Islet precursor cell (in vitro differentiated cells): Measurements from ENCODE around the gene LRRC23.

Experiments
- DNase-seq: peaks from one replicate; pipeline ENCODE4 v3.0.0-alpha.2; 2018

The LRRC23 gene

DNA sequence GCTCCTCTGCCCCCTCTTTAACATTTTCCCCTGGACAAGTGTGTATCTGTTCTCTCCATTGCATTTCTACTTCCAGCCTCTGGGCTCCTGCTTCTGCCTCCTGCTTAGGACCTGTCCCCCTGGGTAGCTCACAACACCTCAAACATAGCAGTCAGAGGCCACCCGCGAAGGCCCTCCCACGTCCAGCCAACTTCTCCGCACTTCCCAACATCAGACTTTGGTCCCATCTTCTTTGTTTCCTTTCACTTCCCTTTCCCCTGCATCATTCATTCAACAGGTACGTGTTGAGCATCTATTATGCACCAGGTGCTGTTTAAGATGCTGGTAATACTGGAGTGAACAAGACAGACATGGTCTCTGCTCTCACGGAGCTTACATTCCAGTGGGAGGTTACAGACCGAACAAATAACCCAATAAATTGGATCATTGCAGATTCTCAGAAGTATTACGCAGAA lies 42.3 kb downstream of the LRRC23 start:
- no peak for DNase-seq

DNA sequence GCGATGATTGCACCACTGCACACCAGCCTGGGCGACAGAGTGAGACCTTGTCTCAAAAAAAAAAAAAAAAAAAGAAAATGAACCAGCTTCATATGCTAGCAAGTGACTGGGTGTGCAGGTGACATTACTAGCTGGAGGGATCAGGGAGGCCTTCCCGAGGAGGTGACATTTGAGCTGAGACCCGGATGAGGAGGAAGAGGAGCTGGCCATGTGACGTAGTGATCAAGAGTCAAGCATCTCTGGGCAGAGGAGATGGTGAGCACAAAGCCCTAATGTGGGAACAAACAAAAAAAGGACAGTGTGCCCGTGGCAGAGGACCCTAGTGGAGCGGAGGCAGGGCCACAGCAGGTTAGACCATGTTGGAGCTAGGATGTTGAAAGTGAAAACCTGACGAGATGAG lies 43.0 kb downstream of the LRRC23 start:
- DNase-seq, result no peak

GRCh38 chr12:6948873-6949594 lies 44.4 kb downstream of the LRRC23 start:
- DNase-seq, result no peak

DNA sequence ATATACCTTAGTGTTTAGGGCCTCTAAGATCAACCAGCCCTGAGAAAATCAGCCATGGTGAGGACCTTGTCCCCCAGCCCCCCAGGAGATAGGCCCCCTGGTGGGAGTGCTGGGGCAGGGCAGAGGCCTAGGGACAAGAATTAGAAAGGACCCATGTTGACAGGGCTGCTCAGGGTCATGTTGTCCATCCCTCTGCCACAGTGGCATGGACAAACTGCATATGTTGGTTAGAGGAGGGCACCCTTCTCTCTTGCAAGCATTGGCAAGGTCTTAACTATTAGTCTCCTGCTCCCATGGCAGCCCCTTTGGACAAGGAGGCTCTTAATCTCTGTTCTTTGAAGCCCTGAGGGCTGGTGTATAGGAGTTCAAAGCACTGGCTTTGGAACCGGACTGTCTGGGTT lies 45.8 kb downstream of the LRRC23 start:
- peak; percentile 62 for DNase-seq

GRCh38 chr12:6950811-6951540 lies 46.4 kb downstream of the LRRC23 start, which contains the start of gene PTPN6:
Gene PTPN6, plus strand, starts transcription at chr12:6951356. Its CDS starts 157 bp downstream, at chr12:6951513.
- peak; percentile 55 for DNase-seq

GRCh38 chr12:6951551-6952120 lies 47.0 kb downstream of the LRRC23 start:
- DNase-seq, result no peak

DNA sequence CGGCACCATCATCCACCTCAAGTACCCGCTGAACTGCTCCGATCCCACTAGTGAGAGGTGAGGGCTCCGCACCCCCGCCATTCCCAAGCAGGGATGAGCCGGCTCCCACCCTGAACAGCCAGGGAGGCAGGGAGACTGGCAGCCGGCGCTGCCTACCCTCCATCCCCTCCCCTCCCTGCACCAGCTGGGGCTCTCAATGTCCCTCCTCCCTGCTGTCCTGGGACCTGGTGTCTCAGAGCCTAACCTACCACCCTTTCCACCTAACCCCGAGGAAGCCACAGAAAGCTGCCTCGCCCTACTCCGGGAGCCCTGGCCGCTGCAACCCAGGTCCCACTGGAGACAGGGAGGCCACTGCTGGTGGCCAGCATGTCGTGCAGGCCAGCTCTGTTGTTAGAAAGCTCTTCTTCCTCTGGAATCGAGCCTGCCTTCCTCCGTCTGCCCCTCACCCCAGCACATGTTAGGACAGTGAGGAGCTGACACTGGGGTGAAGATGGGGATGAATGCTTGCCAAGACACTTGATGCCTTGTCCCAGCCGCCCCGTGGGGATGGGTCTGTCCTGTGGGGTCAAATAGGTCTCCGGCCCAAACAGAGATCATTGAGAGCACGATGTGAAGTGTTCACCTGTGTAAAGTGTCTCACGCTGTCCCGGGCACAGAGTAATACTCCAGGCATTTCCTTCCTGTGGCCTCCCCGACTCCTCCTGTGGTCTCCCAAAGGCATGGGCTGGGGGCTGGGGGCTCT lies 47.7 kb downstream of the LRRC23 start:
- DNase-seq, result peak; percentile 62

DNA sequence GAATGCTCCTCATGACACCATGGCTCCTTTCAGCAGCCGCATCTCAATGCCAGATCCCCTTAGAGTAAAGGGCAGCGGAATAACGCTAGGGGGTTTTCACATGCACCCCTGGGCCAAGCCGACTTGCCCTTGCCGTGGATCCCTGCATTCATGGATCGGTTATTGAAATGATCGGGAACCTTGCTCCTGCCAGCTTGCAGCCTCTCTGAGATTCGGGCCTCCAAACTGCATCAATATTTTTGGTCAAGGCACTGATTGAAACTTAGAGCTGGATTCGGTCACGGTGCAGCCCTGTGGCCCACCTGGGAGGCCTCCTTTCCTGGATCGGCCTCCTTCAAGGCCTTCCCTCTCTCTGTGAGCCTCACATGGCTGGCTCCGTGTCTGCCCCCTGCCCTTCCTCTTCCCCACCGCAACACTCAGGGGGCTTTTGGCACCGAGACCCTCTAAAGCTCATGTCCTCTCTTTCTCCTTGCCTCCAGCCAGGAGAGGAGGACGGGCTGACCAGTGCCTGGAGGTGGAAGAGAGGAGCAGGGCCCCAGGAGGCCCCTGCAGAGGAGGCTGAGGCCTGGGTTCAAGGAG lies 48.3 kb downstream of the LRRC23 start:
- DNase-seq, result no peak

GRCh38 chr12:6953442-6954315 lies 49.1 kb downstream of the LRRC23 start:
- peak; percentile 61 for DNase-seq

- DNase-seq, result no peak
Observed at GRCh38 chr12:6954316-6955107, 49.9 kb downstream of the LRRC23 start.

DNA sequence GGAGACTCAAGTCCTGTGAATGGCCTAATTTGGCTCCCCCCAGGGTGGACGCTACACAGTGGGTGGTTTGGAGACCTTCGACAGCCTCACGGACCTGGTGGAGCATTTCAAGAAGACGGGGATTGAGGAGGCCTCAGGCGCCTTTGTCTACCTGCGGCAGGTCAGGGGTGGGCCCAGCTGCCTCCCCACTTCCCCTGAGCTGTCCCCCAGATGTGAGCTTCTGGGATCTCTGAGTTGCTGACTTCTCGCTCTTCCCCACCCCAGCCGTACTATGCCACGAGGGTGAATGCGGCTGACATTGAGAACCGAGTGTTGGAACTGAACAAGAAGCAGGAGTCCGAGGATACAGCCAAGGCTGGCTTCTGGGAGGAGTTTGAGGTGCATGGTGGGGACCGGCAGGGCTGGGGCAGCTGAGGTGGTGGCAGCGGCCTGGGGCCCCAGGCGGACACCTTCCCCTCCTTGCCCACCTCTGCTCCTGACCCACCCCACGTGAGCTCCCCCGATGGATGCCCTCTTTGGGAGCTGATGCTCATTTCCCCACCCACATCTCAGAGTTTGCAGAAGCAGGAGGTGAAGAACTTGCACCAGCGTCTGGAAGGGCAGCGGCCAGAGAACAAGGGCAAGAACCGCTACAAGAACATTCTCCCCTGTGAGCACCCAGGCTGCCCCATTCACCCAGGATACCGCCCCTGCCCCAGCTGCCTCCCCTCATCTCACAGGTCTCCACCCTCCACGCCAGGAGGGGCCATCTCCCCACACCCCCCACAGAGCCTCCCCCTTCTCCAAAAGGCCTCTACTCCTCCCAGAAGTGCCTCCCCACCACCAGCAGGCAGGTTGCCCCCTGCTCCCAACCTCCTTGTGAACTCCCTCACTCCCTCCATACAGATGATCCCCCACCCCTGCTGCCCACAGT lies 50.7 kb downstream of the LRRC23 start:
- no peak for DNase-seq

DNA sequence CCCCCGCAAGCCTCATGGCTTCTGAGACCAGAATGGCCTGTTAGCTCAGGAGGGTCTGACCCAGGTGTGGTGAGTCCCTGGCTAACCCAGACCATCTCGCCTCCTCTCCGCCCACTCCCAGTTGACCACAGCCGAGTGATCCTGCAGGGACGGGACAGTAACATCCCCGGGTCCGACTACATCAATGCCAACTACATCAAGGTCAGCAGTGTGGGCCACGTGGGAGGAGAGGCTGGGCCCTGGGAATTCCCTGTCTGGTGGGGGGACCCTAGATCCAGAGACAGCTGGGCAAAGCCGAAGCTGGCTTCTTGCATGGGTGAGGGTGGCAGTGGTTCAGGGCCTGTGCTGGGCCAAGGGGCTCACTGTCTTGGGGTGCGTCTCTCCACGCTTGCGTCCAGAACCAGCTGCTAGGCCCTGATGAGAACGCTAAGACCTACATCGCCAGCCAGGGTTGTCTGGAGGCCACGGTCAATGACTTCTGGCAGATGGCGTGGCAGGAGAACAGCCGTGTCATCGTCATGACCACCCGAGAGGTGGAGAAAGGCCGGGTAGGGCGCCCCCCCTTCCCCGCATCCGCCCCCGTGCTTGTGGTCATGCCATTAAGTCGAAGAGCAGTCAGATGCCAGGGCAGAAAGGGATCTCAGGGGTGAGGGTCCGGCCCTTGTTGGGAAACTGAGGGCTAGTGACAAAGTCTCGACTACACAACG lies 51.6 kb downstream of the LRRC23 start:
- DNase-seq, result peak; percentile 52

GRCh38 chr12:6957151-6957701 lies 52.6 kb downstream of the LRRC23 start:
- DNase-seq, result no peak

DNA sequence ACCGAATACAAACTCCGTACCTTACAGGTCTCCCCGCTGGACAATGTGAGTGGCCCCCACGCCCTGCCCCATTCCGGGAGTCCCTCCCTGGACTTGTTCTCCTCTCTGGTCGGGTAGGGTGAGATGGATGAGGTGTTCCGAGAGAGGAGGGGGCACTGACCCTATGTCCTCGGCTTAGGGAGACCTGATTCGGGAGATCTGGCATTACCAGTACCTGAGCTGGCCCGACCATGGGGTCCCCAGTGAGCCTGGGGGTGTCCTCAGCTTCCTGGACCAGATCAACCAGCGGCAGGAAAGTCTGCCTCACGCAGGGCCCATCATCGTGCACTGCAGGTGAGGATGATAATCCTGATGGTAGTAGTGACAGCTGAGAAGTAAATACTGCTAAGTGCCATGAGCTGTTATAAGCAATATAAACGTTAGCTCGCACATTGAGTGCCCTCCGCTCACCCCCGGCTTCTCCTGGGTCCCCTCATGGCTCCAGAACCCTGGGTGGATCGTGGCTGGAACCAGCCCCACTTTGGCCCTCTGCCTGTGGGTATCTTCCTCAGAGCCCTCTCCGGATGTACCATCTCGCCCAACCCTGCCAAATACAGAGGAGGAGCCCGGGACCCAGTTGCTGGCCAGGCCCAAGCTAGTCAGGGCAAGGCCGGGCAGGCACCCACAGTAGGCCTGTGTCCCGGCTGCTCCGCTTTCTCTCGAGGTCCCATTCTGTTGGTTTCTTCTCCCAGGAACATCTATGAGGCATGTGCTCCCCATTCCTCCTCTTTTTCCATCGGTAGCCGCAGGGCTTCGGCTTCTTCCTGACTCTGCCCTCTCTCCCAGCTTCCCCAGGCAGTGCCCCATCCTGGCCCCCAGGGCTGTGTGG lies 53.4 kb downstream of the LRRC23 start:
- no peak for DNase-seq

- DNase-seq, result no peak
Observed at GRCh38 chr12:6958609-6959057, 54.0 kb downstream of the LRRC23 start.

- DNase-seq, result no peak
Observed at GRCh38 chr12:6959058-6959804, 54.6 kb downstream of the LRRC23 start.
